GM21526 (cell line): ENCODE measurements around the gene DCAF5.
"Not testable (repeated sequence)": the region's sequence is repeated elsewhere in the genome, so short reads cannot be mapped to it uniquely, and the experiment has no call there.

Source experiments
- ATAC-seq: cut with Tn5 transposase; IDR thresholded peaks from one replicate; pipeline ENCODE4 v1.9.1; 2021; ENCODE audit warnings: moderate library complexity; ENCODE audit not compliant: unreplicated experiment, low FRiP score

Gene DCAF5

GRCh38 chr14:69152902-69153151 lies at the start of gene DCAF5:
Gene DCAF5 (minus strand): TSS chr14:69153119. CDS start chr14:69152978, 141 bp downstream.
- no peak for ATAC-seq

DNA sequence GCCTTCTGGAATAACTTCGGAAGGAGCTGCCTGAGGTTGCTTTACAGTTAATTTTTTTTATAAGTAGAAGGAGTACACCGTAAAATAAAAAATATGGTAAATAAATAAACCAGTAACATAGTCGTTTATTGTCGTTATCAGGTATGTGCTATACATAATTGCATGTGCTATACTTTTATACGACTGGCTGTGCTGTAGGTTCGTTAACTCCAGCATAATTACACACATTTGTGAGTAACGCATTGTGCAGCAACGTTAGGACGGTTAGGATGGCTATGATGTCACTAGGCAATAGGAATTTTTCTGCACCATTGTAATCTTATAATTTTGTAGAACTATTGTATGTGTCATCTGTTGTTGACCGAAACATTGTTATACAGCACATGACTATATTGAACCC lies 46.9 kb upstream of the DCAF5 start:
- ATAC-seq, result no peak

DNA sequence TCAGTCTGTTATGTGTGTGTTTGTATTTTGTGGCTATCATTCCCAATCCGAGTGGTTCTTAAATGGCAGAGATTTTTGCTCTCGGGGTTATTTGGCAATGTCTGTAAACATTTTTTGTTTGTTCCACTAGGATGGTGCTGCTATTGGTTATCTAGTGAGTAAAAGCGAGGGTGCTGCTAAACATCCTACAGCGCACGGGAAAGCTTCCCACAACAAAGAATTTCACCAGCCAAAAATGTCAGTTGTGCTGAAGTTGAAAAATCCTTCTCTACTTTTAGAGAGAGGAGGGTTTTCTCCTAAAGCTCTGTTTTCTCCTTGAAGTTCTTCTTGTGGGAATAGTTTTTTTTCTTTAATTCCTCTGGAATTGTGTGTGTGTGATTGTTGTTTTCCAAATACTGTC lies 40.8 kb upstream of the DCAF5 start:
- ATAC-seq, result no peak

- peak; percentile 86 for ATAC-seq
Measured at GRCh38 chr14:69191340-69192111, 38.6 kb upstream of the DCAF5 start, which contains the start of gene EXD2. Gene EXD2 (plus strand): TSS chr14:69191498. CDS start chr14:69209471, 17,973 bp downstream.

DNA sequence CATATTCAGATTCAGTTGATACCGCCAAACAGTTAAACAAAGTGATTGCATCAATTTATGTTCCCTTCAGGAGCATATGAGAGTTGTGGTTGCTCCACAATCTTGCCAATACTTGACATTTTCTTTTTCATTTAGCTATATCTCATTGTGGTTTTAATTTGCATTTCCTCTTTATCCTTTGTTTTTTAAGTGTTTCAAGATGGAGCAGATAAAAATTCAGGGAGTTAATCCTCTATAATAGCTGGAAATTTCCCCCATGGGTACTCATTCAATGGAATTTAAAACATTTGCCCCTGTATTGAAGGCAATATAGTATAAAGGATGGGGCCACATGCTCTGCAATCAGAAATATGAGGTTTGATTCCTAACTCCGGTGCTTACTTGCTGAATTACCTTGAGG lies 37.3 kb upstream of the DCAF5 start:
- ATAC-seq, result no peak

DNA sequence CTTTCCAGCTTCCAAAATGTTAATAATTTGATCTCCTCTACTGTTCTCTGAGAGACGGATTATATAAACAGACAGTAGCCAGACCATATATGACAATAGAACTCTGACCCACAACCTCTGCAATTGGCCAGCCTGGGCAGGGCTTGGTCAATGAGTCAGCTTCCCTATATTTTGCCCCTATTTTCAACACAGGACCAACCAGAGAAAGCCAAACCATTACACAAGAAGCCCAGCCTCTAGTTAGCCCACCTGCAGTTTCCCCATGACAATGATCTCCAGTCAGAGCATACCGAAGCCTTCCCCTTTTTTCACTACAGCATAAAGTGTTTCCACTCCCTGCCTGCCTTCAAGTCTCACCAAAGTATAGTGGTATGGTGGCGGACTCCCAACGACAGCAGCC lies 30.8 kb upstream of the DCAF5 start:
- ATAC-seq, result no peak

GRCh38 chr14:69182580-69182979 lies 29.7 kb upstream of the DCAF5 start:
- not testable (repeated sequence) for ATAC-seq

DNA sequence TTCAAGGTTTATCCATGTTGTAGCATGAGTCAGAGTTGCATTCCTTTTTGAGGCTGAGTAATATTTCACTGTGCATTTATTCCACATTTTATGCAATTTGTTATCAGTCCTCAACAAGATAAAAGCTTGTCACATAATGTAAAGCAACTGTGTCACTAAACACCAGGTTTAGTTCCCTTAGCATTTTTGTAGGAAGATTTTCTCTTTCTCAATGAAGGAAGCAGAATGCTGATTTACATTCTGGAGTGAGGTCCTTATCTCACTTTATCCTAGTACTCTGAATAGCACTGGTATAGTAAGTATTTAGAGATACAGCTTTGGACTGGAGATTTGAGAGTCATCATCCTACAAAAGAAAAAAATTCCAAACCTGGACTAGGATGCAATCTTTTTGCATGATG lies 28.6 kb upstream of the DCAF5 start:
- no peak for ATAC-seq

- no peak for ATAC-seq
Measured at GRCh38 chr14:69175130-69175529, 22.2 kb upstream of the DCAF5 start.

DNA sequence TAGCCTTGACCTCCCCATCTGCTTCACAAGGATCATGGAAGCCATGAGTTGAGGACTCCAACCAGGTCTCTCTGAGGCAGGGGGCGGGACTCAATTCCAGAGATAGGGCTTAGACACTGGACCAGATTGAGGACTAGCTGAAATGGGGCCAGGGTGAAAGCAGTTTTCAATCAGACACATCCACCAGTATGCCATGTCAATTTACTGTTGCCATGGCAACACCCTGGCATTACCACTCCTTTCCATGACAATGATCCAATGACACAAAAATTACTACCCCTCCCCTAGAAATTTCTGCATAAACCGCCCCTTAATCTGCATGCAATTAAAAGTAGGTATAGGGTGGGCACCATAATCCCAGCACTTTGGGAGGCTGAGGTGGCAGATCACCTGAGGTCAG lies 18.6 kb upstream of the DCAF5 start:
- ATAC-seq, result no peak

- ATAC-seq, result no peak
Measured at GRCh38 chr14:69170839-69171238, 17.9 kb upstream of the DCAF5 start.

DNA sequence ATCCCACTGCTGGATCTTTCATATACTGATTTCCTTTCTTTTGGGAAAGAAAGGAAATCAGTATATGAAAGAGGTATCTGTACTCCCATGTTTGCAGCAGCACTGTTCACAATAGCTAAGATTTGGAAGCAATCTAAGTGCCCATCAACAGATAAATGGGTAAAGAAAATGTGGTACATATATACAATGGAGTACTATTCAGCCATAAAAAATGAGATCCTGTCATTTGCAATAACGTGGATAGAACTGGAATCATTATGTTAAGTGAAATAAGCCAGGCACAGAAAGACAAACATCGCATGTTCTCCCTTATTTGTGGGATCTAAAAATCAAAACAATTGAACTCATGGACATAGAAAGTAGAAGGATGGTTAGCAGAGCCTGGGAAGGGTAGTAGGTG lies 12.9 kb upstream of the DCAF5 start:
- not testable (repeated sequence) for ATAC-seq

DNA sequence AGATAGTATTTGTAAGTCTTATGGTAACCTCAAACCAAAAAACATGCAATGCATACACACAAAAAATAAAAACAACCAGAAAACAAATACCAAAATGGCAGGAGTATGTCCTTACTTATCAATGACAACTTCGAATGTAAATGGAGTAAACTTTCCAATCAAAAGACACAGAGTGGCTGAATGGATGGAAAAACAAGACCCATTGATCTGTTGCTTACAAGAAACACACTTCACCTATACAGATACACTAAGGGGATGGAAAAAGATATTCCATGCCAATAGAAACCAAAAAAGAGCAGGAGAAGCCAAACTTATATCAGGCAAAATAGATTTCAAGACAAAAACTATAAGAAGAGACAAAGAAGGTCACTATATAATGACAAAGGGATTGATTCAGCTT lies 8.7 kb upstream of the DCAF5 start:
- ATAC-seq, result no peak

GRCh38 chr14:69156224-69156623 lies 3.3 kb upstream of the DCAF5 start:
- no peak for ATAC-seq

DNA sequence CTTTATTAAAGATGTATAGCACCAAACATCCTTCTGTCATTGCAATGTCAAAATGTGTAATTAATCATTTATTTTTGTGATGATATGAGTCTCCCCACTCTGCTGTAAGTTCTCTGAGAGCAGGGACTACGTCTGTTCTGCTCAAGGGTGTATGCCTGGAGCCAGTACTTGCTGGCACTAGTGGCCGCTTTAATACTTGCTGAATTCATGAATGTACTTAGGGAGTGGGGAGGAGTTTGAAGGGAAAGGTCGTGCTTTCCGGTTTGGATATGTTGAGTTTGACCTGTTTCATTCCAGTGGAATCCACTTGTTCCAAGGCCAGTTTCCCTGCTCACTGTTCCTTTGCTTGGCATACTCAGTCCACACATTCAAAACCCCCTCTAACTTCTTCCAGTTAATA lies 1.9 kb upstream of the DCAF5 start:
- ATAC-seq, result no peak

DNA sequence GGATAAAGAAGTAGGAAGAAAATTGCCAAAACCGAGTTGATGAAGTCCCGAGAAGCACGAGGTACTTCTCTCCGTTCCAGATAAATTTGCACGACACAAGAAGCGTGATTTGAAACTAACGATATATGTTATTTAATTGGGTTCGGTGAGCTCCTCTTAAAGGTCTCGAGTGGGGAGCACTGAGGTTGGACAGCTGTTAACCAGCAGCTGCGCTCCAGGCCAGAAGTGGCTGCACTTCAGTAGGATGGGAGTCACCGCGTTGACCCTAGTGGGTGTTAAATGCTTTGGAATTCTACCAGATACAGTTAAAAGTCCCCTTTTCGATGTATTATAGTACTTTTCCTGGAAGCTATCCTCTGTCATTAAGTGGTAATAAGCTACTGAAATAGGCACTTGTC lies 953 bp upstream of the DCAF5 start:
- no peak for ATAC-seq

DNA sequence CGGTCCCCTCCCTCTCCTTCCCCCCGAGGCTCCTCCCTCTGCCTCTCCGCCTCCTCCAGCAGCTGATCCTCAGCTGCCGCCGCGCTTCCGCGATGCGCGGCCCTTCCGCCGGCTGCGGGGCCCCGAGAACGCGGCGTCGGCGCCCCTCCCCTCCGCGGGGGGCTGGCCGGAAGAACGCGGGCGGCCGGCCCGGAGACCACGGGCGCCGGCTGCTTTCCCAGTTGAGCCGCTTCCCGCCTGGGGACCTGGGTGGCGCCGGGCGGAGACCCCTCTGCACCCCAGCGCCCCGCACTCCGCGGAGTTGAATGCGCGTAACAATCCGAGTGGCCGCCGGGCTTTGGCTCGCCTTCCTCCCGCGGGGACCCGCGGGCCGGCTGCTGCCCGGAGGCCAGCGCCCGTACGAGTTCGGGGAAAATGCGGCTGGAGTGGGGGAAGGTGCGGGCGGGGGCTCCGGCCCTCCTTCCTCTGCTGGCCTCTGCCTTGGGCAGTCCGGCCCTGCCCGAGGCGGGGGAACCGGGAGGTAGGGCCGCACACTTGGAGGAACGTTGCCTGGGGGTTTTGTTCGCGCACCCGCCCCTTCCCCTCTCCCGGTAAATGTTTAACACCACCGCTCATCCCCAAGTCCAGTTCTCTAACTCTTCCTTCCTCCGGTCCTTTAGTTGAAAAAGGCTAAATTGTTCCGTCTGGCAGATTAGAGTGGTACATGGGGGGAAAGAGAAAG lies 393 bp upstream of the DCAF5 start:
- peak; percentile 83 for ATAC-seq

DNA sequence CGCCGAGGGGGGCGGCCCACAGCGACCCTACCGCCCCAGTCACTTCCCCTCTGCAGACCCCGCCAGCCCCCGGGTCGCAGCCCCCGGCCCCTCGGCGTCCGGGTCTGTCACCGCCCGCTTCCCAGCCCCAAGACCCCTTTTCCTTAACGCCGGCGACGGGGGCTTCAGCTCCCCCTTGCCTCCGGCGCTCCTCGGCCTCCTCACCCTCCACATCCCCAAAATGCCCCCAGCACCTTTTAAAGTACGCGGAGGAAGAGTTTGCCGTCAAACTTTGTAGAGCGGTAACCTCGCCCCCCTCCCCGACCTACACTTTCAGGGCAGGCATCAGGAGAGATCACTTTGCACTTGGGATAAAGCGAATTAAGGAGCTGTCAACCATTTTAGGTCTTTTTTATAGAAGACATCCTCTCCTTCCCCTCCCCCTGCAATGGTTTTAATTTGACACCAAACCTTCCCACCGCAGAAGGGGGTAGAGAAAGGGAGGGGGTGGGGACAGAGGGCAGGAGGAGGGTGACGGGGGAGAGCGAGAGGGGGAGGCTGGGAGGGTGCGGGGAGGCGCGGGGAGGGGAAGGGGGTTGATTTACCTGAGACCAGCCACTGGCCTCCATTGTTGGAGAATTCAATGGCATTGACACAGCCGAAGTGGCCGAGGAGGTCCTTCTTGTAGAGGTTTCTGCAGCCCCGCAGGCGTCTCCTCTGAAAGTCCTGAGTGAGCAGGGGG lies 578 bp downstream of the DCAF5 start:
- peak; percentile 4 for ATAC-seq

DNA sequence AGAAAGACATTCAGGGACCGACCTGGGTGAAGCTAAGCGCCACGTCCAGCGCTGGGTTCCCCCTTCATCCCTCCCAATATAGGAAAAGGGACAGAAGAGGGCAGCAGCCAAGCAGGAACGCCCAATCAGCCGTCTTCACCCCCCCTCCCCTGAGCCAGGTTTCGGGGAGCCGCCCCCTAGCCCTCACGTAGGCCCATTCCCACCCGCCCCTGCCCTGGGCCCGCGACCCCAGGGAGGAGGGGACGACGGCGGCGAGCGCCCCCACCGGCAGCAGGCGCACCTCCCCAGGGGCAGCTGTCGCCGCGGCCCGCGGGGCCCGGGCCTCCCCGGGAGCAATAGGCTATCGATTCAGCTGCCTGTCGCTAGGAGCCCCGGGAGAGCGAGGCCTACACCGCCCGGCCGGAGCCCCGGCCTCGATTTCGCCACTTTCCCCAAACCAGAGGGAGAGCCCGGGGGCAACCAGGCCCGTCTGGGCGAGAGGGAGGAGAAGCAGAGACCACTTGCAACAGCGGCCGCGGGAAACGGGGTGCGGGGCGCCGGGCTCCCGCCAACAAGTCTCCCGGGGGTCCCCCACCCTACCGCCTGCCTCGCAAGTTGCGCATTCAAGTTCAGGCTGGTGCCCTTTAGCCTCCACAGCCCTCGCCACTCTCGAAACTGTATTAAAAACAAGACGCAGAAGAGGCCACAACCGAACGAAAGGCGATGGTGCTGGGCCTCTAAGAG lies 1.3 kb downstream of the DCAF5 start:
- ATAC-seq, result peak; percentile 51

GRCh38 chr14:69149461-69150244 lies 3.3 kb downstream of the DCAF5 start:
- no peak for ATAC-seq
